ENCODE results near the gene HDAC4.

GRCh38 chr2:239024226-239024625 is 376.6 kb downstream of the HDAC4 start:
- no peak for TF ChIP-seq CTCF (conservative IDR thresholded peaks at IDR 0.05; ENCODE audit: low read depth in 2 of 2)
- TF ChIP-seq POLR2AphosphoS5 (IDR thresholded peaks at IDR 0.05; ENCODE audit: low read depth) = no peak
- no peak for TF ChIP-seq CREB1 (CRISPR knock-in tag; IDR thresholded peaks at IDR 0.05; ENCODE audit: low read depth)
- TF ChIP-seq EZH2 (IDR thresholded peaks at IDR 0.05; ENCODE audit: low read depth, unreplicated experiment) = no peak
- no peak for TF ChIP-seq JUNB (IDR thresholded peaks at IDR 0.05; ENCODE audit: unreplicated experiment)
- TF ChIP-seq ETS1 (IDR thresholded peaks at IDR 0.05) = no peak

Measured in GM23338 (cell line).